Panc1 (cell line): Measurements from ENCODE around the gene CCDC116. TPM values are rescaled to one million over a fixed set of nuclear protein-coding genes. Genes with fewer than 3 reads are reported as not detected.

Experiments used
- ATAC-seq: fragments of 200-7000 bp; cut with Tn5 transposase; 2 replicates; pipeline ENCODE4 v1.9.1; 2020; ENCODE audit warnings: mild to moderate bottlenecking, moderate library complexity
- BruUV-seq: library from RNA; stranded (reverse); fragments of 400-500 nt; replicated peaks from 2 replicates; lab custom pipeline; 2021; lab: Mats Ljungman, UMichigan
- CTCF ChIA-PET: fragments of 300-600 bp; sonication (Branson Sonifier 250); formaldehyde crosslinking; loops from one replicate; lab custom pipeline; 2022; ENCODE audit warnings: antibody characterized with exemption; lab: Charles Lee
- POLR2A ChIA-PET: fragments of 300-600 bp; sonication (Branson Sonifier 250); formaldehyde crosslinking; loops from one replicate; lab custom pipeline; 2022; ENCODE audit warnings: antibody characterized with exemption; lab: Charles Lee
- DNase-seq: peaks from one replicate; pipeline ENCODE4 v3.0.0-alpha.2; 2010; ENCODE audit warnings: low read depth, low spot score
- H3K27ac ChIP-seq: 2 replicates; pipeline ENCODE4 v1.5.1; 2011; ENCODE audit warnings: mild to moderate bottlenecking, low read length, inconsistent platforms
- H3K27me3 ChIP-seq: fragments of 200-500 bp; sonication (Bioruptor generic); 2 replicates; pipeline ENCODE4 v1.6.0; 2014; ENCODE audit warnings: low read length, inconsistent platforms; ENCODE audit not compliant: control insufficient read depth, insufficient read depth
- H3K36me3 ChIP-seq: fragments of 200-500 bp; sonication (Bioruptor generic); 2 replicates; pipeline ENCODE4 v1.5.1; 2014; ENCODE audit warnings: inconsistent platforms, mild to moderate bottlenecking, low read length, moderate library complexity; ENCODE audit not compliant: control insufficient read depth, insufficient read depth
- H3K4me1 ChIP-seq: 2 replicates; pipeline ENCODE4 v1.5.1; 2011; ENCODE audit warnings: inconsistent platforms, mild to moderate bottlenecking, low read length, moderate library complexity; ENCODE audit not compliant: control insufficient read depth, insufficient read depth
- H3K4me3 ChIP-seq, 2 experiments: 2 replicates each; pipeline ENCODE4 v1.5.1; 2011 to 2012; ENCODE audit warnings: low read depth in 2 of 2, low read length in 2 of 2, mild to moderate bottlenecking in 2 of 2, inconsistent platforms in 1 of 2, moderate library complexity in 1 of 2
- H3K9me3 ChIP-seq: fragments of 200-500 bp; sonication (Bioruptor generic); 2 replicates; pipeline ENCODE4 v1.5.1; 2014; ENCODE audit warnings: low read depth, mild to moderate bottlenecking, inconsistent platforms, low read length, moderate library complexity; ENCODE audit not compliant: control insufficient read depth, insufficient read depth
- POLR2AphosphoS5 ChIP-seq: IDR thresholded peaks from 2 replicates; pipeline ENCODE4 v1.6.1; 2012; ENCODE audit warnings: mild to moderate bottlenecking, low read depth, low read length, moderate library complexity
- SIN3A ChIP-seq: IDR thresholded peaks from 2 replicates; pipeline ENCODE4 v1.6.1; 2012; ENCODE audit warnings: low read depth, mild to moderate bottlenecking, low read length, moderate library complexity, borderline replicate concordance; ENCODE audit not compliant: insufficient read depth
- TCF7L2 ChIP-seq: IDR thresholded peaks from 2 replicates; pipeline ENCODE4 v1.6.1; 2011; ENCODE audit warnings: mild to moderate bottlenecking, low read depth, low read length, inconsistent platforms
- in situ Hi-C: cut with HindIII; loops from 2 replicates; pipeline ENCODE4 v1.10.0; 2016; ENCODE audit warnings: low sequenced_read_pairs, low pct_unique_long_range_greater_than_20kb
- intact Hi-C: fragments of 100-400 bp; cut with micrococcal nuclease; formaldehyde crosslinking; loops from one replicate; pipeline ENCODE4 v1.10.0; 2022; ENCODE audit not compliant: unreplicated experiment
- total RNA-seq: library from RNA; stranded (reverse); gene quantifications from one replicate; pipeline ENCODE4 v1.2.1, GENCODE V29; 2021; ENCODE audit not compliant: unreplicated experiment
- TF ChIP-seq, protein P1 (sequence below), 2 experiments: IDR thresholded peaks; 2 replicates each; pipeline ENCODE4 v1.6.1; 2011 to 2012; ENCODE audit warnings: low read depth in 2 of 2, control low read depth in 1 of 2, low read length in 1 of 2, mild to moderate bottlenecking in 1 of 2, moderate library complexity in 1 of 2; ENCODE audit not compliant: insufficient read depth in 1 of 2
- TF ChIP-seq, protein P2 (sequence below): fragments of 450-650 bp; IDR thresholded peaks from 2 replicates; pipeline ENCODE4 v1.5.1; 2017; ENCODE audit warnings: mild to moderate bottlenecking

Gene CCDC116
- total RNA-seq, 1 experiment from 2014 or later: not detected

- ATAC-seq: peak; percentile 43
- H3K27ac ChIP-seq: peak overlapping the region; percentile 89
- CTCF ChIA-PET: no interaction called here
Measured at GRCh38 chr22:21657020-21657359, 24.4 kb downstream of the CCDC116 start.

GRCh38 chr22:21657360-21658032 lies 24.9 kb downstream of the CCDC116 start:
- peak overlapping the region; percentile 89 for H3K27ac ChIP-seq
- ChIA-PET CTCF (no interaction called here), POLR2A (no interaction called here)

More at GRCh38 chr22:21657020-21657359, 24.4 kb downstream of the CCDC116 start:
- peak overlapping the region; percentile 62 to 64 for H3K4me3 ChIP-seq
- no peak for DNase-seq
- H3K36me3 ChIP-seq: no peaks in the 10 kb centered on the region
- intact Hi-C loops (no loop called here), in situ Hi-C loops (no loop called here)
- no TSS peak for BruUV-seq
- H3K9me3 ChIP-seq: no peaks in the 10 kb centered on the region
- peaks cover 2% of the 10 kb centered on the region for H3K4me1 ChIP-seq
- TF ChIP-seq, protein P1, sequence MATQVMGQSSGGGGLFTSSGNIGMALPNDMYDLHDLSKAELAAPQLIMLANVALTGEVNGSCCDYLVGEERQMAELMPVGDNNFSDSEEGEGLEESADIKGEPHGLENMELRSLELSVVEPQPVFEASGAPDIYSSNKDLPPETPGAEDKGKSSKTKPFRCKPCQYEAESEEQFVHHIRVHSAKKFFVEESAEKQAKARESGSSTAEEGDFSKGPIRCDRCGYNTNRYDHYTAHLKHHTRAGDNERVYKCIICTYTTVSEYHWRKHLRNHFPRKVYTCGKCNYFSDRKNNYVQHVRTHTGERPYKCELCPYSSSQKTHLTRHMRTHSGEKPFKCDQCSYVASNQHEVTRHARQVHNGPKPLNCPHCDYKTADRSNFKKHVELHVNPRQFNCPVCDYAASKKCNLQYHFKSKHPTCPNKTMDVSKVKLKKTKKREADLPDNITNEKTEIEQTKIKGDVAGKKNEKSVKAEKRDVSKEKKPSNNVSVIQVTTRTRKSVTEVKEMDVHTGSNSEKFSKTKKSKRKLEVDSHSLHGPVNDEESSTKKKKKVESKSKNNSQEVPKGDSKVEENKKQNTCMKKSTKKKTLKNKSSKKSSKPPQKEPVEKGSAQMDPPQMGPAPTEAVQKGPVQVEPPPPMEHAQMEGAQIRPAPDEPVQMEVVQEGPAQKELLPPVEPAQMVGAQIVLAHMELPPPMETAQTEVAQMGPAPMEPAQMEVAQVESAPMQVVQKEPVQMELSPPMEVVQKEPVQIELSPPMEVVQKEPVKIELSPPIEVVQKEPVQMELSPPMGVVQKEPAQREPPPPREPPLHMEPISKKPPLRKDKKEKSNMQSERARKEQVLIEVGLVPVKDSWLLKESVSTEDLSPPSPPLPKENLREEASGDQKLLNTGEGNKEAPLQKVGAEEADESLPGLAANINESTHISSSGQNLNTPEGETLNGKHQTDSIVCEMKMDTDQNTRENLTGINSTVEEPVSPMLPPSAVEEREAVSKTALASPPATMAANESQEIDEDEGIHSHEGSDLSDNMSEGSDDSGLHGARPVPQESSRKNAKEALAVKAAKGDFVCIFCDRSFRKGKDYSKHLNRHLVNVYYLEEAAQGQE (IDR thresholded peaks at IDR 0.05; ENCODE audit: insufficient read depth in 1 of 2, low read depth in 2 of 2, low read length in 1 of 2): no peak
- TF ChIP-seq, protein P2, sequence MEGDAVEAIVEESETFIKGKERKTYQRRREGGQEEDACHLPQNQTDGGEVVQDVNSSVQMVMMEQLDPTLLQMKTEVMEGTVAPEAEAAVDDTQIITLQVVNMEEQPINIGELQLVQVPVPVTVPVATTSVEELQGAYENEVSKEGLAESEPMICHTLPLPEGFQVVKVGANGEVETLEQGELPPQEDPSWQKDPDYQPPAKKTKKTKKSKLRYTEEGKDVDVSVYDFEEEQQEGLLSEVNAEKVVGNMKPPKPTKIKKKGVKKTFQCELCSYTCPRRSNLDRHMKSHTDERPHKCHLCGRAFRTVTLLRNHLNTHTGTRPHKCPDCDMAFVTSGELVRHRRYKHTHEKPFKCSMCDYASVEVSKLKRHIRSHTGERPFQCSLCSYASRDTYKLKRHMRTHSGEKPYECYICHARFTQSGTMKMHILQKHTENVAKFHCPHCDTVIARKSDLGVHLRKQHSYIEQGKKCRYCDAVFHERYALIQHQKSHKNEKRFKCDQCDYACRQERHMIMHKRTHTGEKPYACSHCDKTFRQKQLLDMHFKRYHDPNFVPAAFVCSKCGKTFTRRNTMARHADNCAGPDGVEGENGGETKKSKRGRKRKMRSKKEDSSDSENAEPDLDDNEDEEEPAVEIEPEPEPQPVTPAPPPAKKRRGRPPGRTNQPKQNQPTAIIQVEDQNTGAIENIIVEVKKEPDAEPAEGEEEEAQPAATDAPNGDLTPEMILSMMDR: no peak
- TF ChIP-seq POLR2AphosphoS5 (no peak), SIN3A (no peak), TCF7L2 (no peak)
- POLR2A ChIA-PET: no interaction called here
- H3K27me3 ChIP-seq: no peaks in the 10 kb centered on the region

More at GRCh38 chr22:21657360-21658032, 24.9 kb downstream of the CCDC116 start:
- in situ Hi-C loops: no loop called here
- H3K4me3 ChIP-seq: peak overlapping the region; percentile 62 to 64
- peaks cover 2% of the 10 kb centered on the region for H3K4me1 ChIP-seq
- no TSS peak for BruUV-seq
- no peaks in the 10 kb centered on the region for H3K9me3 ChIP-seq
- intact Hi-C loops: no loop called here
- no peaks in the 10 kb centered on the region for H3K36me3 ChIP-seq
- ATAC-seq (peak; percentile 94), DNase-seq (no peak)
- peak; percentile 67; the same call in 1 of the 2 replicates for TF ChIP-seq SIN3A
- peak; percentile 69 for TF ChIP-seq POLR2AphosphoS5
- TF ChIP-seq, protein P1 (IDR thresholded peaks at IDR 0.05; ENCODE audit: insufficient read depth in 1 of 2, low read depth in 2 of 2, low read length in 1 of 2): no peak
- H3K27me3 ChIP-seq: no peaks in the 10 kb centered on the region
